ENCODE measurements around the gene FAM168A.

DNA sequence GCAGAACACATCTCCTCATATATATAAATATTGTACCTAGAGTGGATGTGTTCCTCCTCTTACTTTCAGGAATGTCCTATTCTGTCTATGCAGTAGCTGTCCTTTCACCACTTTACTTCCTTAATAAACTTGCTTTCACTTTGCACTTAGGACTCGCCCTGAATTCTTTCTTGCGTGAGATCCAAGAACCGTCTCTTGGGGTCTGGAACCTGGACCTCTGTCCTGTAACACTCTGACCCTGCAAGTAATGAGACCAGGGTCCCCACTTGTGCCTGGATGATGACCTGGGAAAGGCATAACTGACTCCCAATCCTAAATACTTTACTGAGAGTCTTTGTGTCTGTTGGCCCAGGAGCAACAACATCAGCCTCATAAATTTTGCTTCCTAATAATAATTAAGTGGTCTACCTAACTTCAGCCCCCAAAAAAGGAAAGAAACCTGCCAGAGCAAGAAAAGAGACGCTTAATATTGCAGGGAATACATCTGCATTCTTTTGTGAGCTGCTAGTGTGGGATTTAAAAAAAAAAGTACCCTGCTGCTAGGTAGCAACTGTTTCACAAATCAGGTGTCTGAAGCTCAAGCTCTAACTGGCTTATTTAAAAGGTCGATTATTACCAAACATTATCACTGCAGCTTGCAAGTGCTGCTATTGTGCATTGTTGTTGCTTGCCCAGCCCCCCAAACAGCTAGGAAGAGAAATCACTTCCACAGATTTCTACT is 69.3 kb downstream of the FAM168A start:
- TF ChIP-seq, protein P1, sequence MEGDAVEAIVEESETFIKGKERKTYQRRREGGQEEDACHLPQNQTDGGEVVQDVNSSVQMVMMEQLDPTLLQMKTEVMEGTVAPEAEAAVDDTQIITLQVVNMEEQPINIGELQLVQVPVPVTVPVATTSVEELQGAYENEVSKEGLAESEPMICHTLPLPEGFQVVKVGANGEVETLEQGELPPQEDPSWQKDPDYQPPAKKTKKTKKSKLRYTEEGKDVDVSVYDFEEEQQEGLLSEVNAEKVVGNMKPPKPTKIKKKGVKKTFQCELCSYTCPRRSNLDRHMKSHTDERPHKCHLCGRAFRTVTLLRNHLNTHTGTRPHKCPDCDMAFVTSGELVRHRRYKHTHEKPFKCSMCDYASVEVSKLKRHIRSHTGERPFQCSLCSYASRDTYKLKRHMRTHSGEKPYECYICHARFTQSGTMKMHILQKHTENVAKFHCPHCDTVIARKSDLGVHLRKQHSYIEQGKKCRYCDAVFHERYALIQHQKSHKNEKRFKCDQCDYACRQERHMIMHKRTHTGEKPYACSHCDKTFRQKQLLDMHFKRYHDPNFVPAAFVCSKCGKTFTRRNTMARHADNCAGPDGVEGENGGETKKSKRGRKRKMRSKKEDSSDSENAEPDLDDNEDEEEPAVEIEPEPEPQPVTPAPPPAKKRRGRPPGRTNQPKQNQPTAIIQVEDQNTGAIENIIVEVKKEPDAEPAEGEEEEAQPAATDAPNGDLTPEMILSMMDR (IDR thresholded peaks at IDR 0.05) = no peak
- no peak for TF ChIP-seq POLR2A (IDR thresholded peaks at IDR 0.05)
